Frontal cortex (tissue), 4 donors: ENCODE measurements around the gene FCER1G. TPM values are rescaled to one million over a fixed set of nuclear protein-coding genes. Genes with fewer than 3 reads are reported as not detected.
"Not testable (repeated sequence)": the region's sequence is repeated elsewhere in the genome, so short reads cannot be mapped to it uniquely, and the experiment has no call there.

Experiments
- DNase-seq, 2 donors: peaks; one replicate each; pipeline ENCODE4 v3.0.0; 2012; ENCODE audit warnings: low spot score in 2 of 2
- FAIRE-seq: peaks from 2 replicates; lab custom pipeline; 2012; peaks lifted over from hg19 to GRCh38; lab: Jason Lieb, UNC
- total RNA-seq: library from RNA; depleted of rRNA; stranded (reverse); fragments of >200 nt; gene quantifications from one replicate; pipeline ENCODE4 v1.2.3, GENCODE V29; 2014
- donor health status: control.
- donor health status: control.
- donor health status: control.

Gene FCER1G
- total RNA-seq, 1 donor from 2014 or later: 2.0 TPM

DNA sequence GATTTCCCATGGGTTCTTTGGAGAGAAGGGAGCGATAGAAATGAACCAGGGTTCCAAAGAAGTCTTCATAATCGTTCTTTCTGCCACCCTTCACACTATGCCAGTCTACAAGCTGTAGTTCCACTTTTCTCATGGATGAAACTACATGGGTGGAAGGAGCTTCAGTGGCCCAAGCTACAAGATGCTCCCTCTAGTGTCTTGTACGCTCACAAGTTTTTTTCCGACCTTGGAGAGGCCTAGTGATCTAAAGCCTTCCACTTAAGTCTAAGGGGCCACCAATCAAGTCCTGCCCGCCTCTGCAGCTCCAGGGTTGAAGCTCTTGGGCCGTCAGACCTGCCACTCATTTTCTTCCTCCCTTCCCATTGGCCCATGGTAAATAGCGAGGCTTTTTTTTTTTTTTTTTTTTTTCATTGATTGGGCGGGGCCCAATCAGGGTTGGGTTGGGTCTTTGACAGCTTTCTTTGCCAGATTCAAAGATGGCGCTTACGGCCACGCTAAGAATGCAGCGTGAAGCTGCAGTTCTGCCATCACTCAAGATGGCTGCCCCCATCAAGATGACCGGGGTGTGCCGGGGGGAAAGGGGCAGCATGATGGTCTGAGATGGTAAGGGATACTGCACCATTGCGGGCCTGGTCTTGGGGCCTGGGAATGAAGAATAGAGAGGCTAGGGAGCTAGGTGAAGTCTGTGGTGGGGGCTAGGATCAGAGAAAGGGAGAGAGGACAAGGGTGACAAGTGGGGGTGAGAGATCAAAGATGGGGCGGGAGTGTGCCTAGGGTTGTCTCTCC is 10.6 kb downstream of the FCER1G start, which contains the start of gene TOMM40L:
TOMM40L (plus strand) TSS at position 527 of the 786 bp plus-strand sequence. CDS start 430 bp downstream, outside the sequence.
- FAIRE-seq: peak; percentile 98
- peak; percentile 74 to 86 for DNase-seq

DNA sequence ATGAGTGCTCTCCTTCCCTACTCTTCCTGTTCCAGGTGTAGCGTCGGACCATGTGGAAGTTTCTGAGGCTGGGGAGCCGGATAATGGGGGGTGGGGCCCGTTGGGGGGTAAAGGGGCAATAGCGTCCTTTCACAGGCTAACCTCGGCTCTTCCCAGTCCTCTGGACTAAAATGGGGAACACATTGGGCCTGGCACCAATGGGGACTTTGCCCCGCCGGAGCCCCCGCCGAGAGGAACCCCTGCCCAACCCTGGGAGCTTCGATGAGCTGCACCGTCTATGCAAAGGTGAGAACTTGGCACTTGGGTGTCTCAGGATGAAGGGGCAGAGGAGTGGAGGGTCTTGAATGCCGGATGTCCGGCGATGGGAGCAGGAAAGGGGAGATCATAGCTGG is 11.2 kb downstream of the FCER1G start:
- no peak for DNase-seq
- no peak for FAIRE-seq

- FAIRE-seq (no peak), DNase-seq (no peak)
These were observed 11.7 kb downstream of the FCER1G start for GRCh38 chr1:161226759-161227158.

DNA sequence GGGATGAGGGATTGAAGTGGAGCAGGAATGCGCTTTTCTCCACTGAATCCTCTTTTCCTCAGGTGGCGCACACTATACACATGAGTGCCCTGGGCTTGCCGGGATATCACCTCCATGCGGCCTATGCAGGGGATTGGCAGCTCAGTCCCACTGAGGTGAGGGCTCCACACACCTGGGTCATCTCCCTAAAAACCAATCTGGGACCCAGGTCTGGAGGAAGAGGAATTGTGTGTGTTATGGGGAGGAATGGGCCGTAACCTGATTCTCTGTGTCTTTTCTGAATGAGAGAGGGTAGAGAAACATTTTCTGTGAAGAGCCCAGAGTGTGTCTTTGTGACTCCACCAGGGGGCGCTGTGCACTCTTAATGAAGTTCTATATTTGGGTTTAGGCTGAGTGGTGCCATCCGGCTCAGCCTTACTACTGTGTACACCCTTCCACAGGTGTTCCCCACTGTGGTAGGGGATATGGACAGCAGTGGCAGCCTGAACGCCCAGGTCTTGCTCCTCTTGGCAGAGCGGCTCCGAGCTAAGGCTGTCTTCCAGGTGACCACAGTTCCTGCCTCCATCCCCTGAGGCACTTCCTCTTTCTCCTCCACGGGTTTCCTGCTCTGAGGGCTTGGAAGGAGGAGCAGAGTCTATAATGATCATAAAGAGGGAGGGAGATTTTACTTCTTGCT is 12.2 kb downstream of the FCER1G start:
- FAIRE-seq (no peak), DNase-seq (peak; percentile 40 to 72)

- DNase-seq (no peak), FAIRE-seq (no peak)
These were observed 12.9 kb downstream of the FCER1G start for GRCh38 chr1:161228032-161228431.

DNA sequence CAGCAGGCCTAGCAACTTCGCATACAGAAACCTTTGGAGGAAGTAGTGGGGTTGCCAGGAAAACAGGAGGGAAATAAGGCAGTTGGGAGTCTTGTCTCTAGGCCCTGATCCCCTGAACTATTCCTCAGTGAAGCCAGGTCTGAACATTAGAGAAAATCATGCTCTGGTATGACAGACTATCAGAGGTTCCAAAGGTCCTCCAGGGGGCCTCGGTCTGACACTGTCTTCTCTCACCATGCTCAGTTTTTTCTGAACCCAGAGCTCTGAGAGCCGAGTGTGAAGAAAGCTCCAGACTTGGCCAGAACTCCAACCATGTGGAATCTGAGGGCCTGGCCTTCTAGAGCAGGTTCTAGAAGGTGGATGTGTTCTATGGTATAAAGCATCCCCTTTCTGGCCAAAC is 14.8 kb downstream of the FCER1G start:
- FAIRE-seq: no peak
- no peak for DNase-seq

DNA sequence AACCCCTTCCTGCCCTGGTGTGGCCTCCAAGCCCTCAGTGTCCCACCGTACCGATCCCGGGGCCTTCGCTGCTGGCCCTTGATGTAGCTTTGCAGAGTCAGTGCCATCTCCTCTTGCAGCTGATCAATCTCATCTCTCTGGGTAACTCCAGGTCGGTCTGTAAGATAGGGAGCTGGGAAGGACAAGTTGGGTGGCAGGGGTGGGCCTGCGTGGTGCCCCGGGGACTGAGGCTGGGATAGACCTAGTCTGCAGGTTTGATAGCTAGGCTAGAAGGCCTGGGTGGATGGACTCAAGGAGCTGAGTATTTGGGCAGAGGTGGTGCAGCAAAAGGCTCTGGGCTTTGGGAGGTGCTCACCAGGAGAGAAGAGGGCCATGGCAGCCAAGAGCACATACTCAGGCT is 15.7 kb downstream of the FCER1G start:
- FAIRE-seq (no peak), DNase-seq (no peak)

DNA sequence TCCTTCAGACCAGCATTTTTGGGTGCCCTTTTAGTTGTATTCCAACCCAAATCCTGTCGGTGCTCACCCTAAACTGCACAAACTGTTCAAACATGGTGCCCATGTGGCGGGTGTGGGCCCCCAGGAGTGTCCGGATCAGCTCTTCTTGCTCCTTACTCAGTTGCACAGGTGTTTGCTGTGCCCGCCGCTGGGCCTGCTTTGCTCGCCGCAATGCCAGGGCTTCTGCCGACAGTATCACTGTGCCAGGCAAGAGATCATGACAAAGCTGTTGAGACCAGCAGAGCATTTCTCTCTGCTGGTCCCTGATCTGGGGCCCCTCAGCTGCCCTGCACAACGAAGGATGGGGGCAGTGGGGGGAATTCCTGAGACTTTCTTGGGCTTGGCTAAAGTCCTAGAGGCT is 18.0 kb downstream of the FCER1G start:
- no peak for FAIRE-seq
- no peak for DNase-seq

- DNase-seq (no peak), FAIRE-seq (no peak)
These were observed 21.1 kb downstream of the FCER1G start for GRCh38 chr1:161235957-161236775.

- FAIRE-seq: no peak
- DNase-seq: no peak
These were observed 23.0 kb downstream of the FCER1G start, which contains the start of gene NR1I3 for GRCh38 chr1:161238039-161238473. TSS of gene NR1I3 (minus strand) at chr1:161238203. CDS start at chr1:161236565, 1,638 bp downstream.

DNA sequence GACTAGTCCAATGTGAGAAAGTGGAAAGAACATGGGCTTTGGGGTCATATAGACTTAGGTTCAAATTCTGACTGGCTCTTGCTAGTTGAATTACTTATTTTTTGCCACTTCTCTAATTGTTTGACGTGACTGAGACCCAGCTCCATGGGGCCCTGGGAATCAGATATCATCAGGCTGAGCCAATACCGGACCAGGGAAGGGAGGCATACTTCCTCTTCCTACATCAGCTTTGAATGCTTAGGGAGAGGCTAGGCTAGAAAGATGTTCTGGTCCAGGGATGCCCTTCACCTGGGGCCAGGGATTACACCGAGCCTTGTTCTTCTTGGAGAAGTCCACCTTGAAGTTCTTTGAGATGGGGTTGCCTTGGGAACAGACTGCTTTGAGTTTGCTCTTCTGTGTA is 26.6 kb downstream of the FCER1G start:
- DNase-seq (no peak), FAIRE-seq (no peak)

DNA sequence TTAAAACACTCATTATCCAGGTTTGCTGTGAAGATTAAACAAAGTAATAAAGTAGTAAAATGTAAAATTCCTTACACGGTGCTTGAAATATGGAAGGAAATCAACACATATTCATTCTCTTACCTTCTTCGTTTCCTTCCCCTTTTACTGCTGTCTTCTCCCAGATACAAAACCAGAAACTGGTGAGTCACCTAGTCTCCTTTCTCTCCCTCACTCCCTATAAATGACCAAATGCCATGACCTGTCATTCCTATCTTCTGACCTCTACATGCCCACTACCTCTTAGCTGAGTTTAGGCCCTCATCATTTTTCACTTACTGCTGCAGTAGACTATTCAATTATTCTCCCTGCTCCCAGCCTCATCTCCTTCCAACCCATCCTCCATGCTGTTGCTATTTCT is 27.2 kb downstream of the FCER1G start:
- FAIRE-seq (no peak), DNase-seq (no peak)

DNA sequence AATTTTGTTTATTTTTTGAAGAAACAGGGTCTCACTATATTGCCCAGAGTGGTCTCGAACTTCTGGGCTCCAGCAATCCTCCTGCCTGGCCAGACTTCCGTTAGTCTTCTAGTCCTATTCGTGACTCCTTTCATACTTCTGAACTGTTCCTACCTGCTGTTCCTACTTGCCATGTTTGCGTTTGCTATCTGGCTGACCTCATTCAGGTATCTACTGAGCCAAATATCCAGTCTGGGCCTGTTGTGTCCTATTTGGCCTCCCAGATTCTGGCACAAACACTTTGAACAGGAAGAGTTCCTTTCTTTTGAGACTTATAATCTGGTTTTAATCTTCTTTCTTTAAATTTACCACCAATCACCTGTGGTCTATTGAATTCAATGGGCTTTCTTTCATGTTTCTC is 29.8 kb downstream of the FCER1G start:
- no peak for DNase-seq
- no peak for FAIRE-seq

GRCh38 chr1:161250100-161250499 is 35.0 kb downstream of the FCER1G start:
- DNase-seq, FAIRE-seq: not testable (repeated sequence)

- FAIRE-seq (no peak), DNase-seq (no peak)
These were observed 35.7 kb downstream of the FCER1G start for GRCh38 chr1:161250829-161251228.

- no peak for DNase-seq
- FAIRE-seq: no peak
These were observed 36.5 kb downstream of the FCER1G start for GRCh38 chr1:161251579-161251978.

DNA sequence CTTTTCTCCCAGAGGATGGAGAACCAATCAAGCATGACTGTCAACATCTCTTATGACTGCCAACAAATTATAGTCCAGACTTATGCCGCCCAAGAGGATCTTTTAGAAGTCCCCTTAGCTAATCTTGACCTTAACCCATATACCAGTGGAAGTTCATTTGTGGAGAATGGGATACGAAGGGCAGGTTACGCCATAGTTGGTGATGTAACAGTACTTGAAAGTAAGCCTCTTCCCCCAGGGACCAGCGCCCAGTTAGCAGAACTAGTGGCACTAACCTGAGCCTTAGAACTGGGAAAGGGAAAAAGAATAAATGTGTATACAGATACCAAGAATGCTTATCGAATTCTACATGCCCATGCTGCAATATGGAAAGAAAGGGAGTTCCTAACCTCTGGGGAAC is 40.2 kb downstream of the FCER1G start:
- FAIRE-seq, DNase-seq: not testable (repeated sequence)

DNA sequence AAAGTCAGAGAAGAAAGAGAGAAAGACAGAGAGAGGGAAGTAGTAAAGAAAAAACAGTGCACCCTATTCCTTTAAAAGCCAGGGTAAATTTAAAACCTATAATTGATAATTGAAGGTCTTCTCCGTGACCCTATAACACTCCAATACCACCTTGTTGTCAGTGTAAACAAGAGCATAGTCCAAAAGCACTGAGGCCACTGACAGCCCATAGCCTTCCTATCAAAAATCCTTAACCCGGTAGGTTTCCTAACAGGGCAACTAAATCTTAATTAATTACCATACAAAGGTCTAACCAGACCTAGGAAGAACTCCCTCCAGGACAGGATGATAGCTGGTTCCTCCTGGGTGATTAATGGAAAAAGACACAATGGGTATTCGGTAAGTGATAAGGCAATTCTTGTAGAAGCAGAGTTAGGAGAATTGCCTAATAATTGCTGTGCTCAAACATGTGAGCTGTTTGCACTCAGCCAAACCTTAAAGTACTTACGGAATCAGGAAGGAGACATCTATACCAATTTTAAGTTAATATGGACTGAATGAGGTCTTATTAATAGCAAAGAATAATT is 40.9 kb downstream of the FCER1G start:
- not testable (repeated sequence) for DNase-seq, FAIRE-seq

DNA sequence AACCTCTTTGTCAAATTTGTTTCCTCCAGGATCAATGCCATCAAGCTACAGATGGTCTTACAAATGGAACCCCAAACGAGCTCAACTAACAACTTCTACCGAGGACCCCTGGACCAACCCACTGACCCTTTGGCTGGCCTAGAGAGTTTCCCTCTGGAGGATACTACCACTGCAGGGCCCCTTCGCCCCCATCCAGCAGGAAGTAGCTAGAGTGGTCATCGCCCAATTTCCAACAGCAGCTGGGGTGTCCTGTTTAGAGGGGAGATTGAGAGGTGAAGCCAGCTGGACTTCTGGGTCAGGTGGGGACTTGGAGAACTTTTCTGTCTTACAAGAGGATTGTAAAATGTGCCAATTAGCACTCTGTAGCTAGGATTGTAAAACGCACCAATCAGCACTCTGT is 42.0 kb downstream of the FCER1G start:
- FAIRE-seq, DNase-seq: not testable (repeated sequence)
